ENCODE data around the gene TTN.

DNA sequence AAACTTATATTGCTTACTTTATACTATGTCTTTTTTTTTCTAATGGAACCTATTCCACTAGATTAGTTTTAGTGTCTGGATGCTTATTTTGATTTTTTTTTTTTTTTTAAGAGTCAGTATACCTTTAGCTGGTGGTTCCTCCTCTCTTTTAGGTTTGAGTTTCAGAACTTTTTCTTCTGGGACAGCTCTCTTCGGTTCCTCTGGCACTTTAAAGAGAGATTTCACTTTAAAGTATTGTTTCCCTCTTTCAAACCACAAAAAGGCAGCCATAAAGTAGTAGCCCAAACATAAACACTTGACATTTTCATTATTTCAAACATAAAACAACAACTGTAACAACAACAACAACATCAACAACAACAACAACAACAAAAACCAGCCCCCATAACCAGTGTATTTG, 123.3 kb downstream of the TTN start:
- TF ChIP-seq, protein P1, sequence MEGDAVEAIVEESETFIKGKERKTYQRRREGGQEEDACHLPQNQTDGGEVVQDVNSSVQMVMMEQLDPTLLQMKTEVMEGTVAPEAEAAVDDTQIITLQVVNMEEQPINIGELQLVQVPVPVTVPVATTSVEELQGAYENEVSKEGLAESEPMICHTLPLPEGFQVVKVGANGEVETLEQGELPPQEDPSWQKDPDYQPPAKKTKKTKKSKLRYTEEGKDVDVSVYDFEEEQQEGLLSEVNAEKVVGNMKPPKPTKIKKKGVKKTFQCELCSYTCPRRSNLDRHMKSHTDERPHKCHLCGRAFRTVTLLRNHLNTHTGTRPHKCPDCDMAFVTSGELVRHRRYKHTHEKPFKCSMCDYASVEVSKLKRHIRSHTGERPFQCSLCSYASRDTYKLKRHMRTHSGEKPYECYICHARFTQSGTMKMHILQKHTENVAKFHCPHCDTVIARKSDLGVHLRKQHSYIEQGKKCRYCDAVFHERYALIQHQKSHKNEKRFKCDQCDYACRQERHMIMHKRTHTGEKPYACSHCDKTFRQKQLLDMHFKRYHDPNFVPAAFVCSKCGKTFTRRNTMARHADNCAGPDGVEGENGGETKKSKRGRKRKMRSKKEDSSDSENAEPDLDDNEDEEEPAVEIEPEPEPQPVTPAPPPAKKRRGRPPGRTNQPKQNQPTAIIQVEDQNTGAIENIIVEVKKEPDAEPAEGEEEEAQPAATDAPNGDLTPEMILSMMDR (conservative IDR thresholded peaks at IDR 0.05 in 1 of 2, IDR thresholded peaks at IDR 0.05 in 1 of 2; ENCODE audit: extremely low read depth in 1 of 2, insufficient read depth in 1 of 2, low read depth in 1 of 2, low read length in 2 of 2), result no peak
- TF ChIP-seq EZH2 (IDR thresholded peaks at IDR 0.05; ENCODE audit: borderline replicate concordance, low read length), result no peak
